HG03196 (cell line): ENCODE measurements around the gene UBE2D2.
A peak's percentile ranks its signal among the peaks of the same experiment; 100 is the strongest.

Experiments used
- ATAC-seq: cut with Tn5 transposase; IDR thresholded peaks from one replicate; pipeline ENCODE4 v1.9.1; 2021; ENCODE audit not compliant: unreplicated experiment

UBE2D2 gene

GRCh38 chr5:139646912-139647505 is 85.9 kb downstream of the UBE2D2 start:
- ATAC-seq = no peak

- ATAC-seq = no peak
These were observed 86.5 kb downstream of the UBE2D2 start for GRCh38 chr5:139647506-139648204.

- ATAC-seq = peak; percentile 17
These were observed 87.3 kb downstream of the UBE2D2 start, which contains the start of gene CXXC5 for GRCh38 chr5:139648205-139649081. TSS of gene CXXC5 (plus strand) at chr5:139648349. CDS start at chr5:139680524, 32,175 bp downstream.

- ATAC-seq = no peak
These were observed 88.2 kb downstream of the UBE2D2 start for GRCh38 chr5:139649082-139649991.

GRCh38 chr5:139650031-139650688 is 89.0 kb downstream of the UBE2D2 start:
- no peak for ATAC-seq

- no peak for ATAC-seq
These were observed 89.5 kb downstream of the UBE2D2 start for GRCh38 chr5:139650689-139651042.

- ATAC-seq = no peak
These were observed 90.1 kb downstream of the UBE2D2 start for GRCh38 chr5:139651043-139651834.

- peak; percentile 41 for ATAC-seq
These were observed 91.0 kb downstream of the UBE2D2 start for GRCh38 chr5:139651853-139652787.

GRCh38 chr5:139652788-139653241 is 91.7 kb downstream of the UBE2D2 start:
- peak; percentile 31 for ATAC-seq

- no peak for ATAC-seq
These were observed 92.5 kb downstream of the UBE2D2 start for GRCh38 chr5:139653616-139654015.

- ATAC-seq = no peak
These were observed 93.3 kb downstream of the UBE2D2 start for GRCh38 chr5:139654464-139654863.

GRCh38 chr5:139654871-139655491 is 93.8 kb downstream of the UBE2D2 start:
- ATAC-seq = no peak

- no peak for ATAC-seq
These were observed 94.7 kb downstream of the UBE2D2 start for GRCh38 chr5:139655727-139656271.

GRCh38 chr5:139657363-139658321 is 96.5 kb downstream of the UBE2D2 start:
- no peak for ATAC-seq

- no peak for ATAC-seq
These were observed 97.4 kb downstream of the UBE2D2 start for GRCh38 chr5:139658501-139658927.

GRCh38 chr5:139658928-139659667 is 98.0 kb downstream of the UBE2D2 start:
- ATAC-seq = no peak
